Esophagus muscularis mucosa (tissue), 4 donors: ENCODE results near the gene PISD. TPM values are rescaled to one million over a fixed set of nuclear protein-coding genes. Genes with fewer than 3 reads are reported as not detected.

Experiments used
- DNase-seq: peaks from one replicate; pipeline ENCODE4 v3.0.0-alpha.2; 2017; ENCODE audit errors: extremely low spot score
- H3K27ac ChIP-seq, 4 donors: fragments of 200-600 bp; sonication (generic); replicated peaks in 1 of 4; 1 replicate in 3 of 4; 2 replicates in 1 of 4; pipeline ENCODE4 v1.5.1; 2016 to 2019; ENCODE audit warnings: mild to moderate bottlenecking in 1 of 4
- H3K27me3 ChIP-seq, 4 donors: fragments of 200-600 bp; sonication (generic); one replicate each; pipeline versions ENCODE4 v1.5.1 to v1.6.0; 2016 to 2019
- H3K36me3 ChIP-seq, 4 donors: fragments of 200-600 bp; sonication (generic); one replicate each; pipeline ENCODE4 v1.5.1; 2016 to 2019
- H3K4me1 ChIP-seq, 4 donors: fragments of 200-600 bp; sonication (generic); one replicate each; pipeline ENCODE4 v1.5.1; 2016 to 2019
- H3K4me3 ChIP-seq, 4 donors: fragments of 200-600 bp; sonication (generic); 1 replicate in 2 of 4; 2 replicates in 2 of 4; pipeline ENCODE4 v1.5.1; 2016 to 2019; ENCODE audit warnings: mild to moderate bottlenecking in 4 of 4, moderate library complexity in 1 of 4
- H3K9me3 ChIP-seq, 4 donors: fragments of 200-600 bp; sonication (generic); 1 replicate in 3 of 4; 2 replicates in 1 of 4; pipeline ENCODE4 v1.5.1; 2016 to 2019
- EP300 ChIP-seq: sonication (generic); formaldehyde crosslinking; IDR thresholded peaks from one replicate; pipeline ENCODE4 v1.6.1; 2017; ENCODE audit warnings: antibody characterized with exemption
- POLR2A ChIP-seq: fragments of 450-650 bp; IDR thresholded peaks from one replicate; pipeline ENCODE4 v1.6.1; 2017; ENCODE audit warnings: antibody characterized with exemption, moderate library complexity, mild to moderate bottlenecking, low read depth
- POLR2AphosphoS5 ChIP-seq, 2 donors: sonication (generic); formaldehyde crosslinking; IDR thresholded peaks; one replicate each; pipeline ENCODE4 v1.6.1; 2017; ENCODE audit warnings: antibody characterized with exemption in 2 of 2
- WGBS: methylation state at CpG from one replicate; pipeline ENCODE4 v1.1.5; 2018; 5-methylcytosine and 5-hydroxymethylcytosine counted together
- intact Hi-C: fragments of 100-400 bp; cut with DNase I; formaldehyde crosslinking; loops from one replicate; pipeline ENCODE4 v1.15.1; 2023
- total RNA-seq, 4 donors: library from RNA; depleted of rRNA; stranded (reverse); fragments of >200 nt; gene quantifications; one replicate each; pipeline versions ENCODE4 v1.1.0 to v1.2.1, GENCODE V29; 2016
- TF ChIP-seq, protein P1 (sequence below), 3 experiments: fragments of 200-600 bp in 2 of 3; fragments of 450-650 bp in 1 of 3; sonication (generic) in 2 of 3; IDR thresholded peaks; one replicate each; pipeline ENCODE4 v1.5.1; 2017 to 2019; ENCODE audit warnings: antibody characterized with exemption in 3 of 3, mild to moderate bottlenecking in 2 of 3, moderate library complexity in 1 of 3

PISD gene
- total RNA-seq, 4 donors from 2014 or later: 14.1 to 40.1 (median 26.2) TPM

DNA sequence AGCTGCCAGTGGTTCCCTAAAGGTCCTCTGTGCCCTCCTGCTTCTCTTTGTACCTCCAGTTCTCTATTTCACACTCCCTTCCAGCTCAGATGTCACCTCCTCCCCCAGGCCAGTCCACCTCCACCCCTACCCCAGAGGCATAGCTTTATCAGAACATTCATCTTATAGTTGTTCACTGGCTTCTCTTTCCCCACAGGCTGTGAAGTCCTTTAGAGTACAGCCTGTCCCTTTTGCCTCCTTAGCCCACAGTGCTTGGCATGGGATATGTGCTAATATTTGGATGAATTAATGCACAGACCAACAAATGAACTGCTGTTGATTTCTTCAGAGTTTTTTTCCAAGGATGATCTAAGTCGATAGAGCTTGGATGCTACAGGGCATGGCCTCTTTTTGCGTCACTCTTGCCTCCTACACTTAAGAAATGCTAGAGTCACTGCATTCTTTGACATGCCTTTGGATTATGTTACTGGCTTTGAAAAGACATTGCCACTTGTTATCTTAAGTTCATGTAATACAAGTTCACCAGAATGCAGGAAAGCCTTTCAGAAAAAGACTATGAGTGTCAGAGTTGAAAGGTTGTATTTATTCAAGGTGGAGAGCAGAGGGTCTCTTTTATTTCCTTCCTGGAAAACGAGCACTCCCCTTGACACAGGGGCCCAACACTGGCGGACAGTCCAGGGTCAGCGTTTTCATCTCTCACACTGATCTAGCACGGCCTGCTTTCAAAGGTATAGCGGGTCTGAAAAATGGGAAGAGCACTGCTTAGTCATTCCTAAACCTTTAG, 75.7 kb downstream of the PISD start:
- Histone ChIP-seq H3K27me3 (no peaks in the 10 kb centered on the region), H3K4me1 (no peaks in the 10 kb centered on the region), H3K4me3 (no peak overlapping the region), H3K36me3 (peaks cover 18 to 57% (median 30%) of the 10 kb centered on the region in 4 donors), H3K9me3 (no peaks in the 10 kb centered on the region), H3K27ac (no peak overlapping the region)
- no peak for TF ChIP-seq EP300
- no peak for TF ChIP-seq POLR2A
- TF ChIP-seq, protein P1, sequence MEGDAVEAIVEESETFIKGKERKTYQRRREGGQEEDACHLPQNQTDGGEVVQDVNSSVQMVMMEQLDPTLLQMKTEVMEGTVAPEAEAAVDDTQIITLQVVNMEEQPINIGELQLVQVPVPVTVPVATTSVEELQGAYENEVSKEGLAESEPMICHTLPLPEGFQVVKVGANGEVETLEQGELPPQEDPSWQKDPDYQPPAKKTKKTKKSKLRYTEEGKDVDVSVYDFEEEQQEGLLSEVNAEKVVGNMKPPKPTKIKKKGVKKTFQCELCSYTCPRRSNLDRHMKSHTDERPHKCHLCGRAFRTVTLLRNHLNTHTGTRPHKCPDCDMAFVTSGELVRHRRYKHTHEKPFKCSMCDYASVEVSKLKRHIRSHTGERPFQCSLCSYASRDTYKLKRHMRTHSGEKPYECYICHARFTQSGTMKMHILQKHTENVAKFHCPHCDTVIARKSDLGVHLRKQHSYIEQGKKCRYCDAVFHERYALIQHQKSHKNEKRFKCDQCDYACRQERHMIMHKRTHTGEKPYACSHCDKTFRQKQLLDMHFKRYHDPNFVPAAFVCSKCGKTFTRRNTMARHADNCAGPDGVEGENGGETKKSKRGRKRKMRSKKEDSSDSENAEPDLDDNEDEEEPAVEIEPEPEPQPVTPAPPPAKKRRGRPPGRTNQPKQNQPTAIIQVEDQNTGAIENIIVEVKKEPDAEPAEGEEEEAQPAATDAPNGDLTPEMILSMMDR (IDR thresholded peaks at IDR 0.05): no peak
- no peak for DNase-seq
- 85% methylated on average over 7 of the region's 7 CpGs for WGBS
- intact Hi-C loops: no loop called here

DNA sequence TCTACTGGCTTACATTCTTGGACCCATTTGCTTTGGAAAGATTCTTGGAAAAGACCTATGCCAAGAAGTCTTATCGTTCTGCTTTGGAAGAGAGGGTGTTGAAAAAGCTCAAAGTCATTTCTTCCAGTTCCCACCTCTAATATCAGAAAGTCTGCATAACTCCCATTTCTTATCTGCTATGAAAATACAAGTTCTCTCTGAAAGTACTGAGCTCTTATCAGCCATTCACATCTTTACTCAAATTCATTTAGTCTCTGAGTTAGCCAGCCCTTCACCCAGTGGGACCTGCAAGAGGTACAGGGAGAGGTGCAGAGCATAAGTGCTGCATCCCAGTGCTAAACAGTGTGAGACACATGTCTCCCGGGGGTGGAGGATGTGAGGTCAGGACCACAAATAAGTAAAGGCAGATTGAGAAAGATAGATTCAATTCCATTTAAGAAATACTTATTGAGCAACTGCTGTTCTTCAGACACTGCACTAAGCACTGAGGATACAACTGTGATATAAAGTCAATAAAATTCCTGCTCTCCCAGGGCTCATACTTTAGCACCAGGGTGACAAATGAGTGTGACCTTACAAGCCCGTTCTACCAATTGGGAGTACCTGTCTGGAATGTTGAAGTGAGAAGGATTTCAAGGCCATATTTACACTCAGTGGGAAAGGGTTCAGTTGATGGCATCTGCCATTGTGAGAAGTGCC, 76.7 kb downstream of the PISD start:
- Histone ChIP-seq H3K36me3 (peaks cover 18 to 66% (median 30%) of the 10 kb centered on the region in 4 donors), H3K9me3 (no peaks in the 10 kb centered on the region), H3K4me1 (no peaks in the 10 kb centered on the region), H3K27ac (no peak overlapping the region), H3K27me3 (no peaks in the 10 kb centered on the region), H3K4me3 (no peak overlapping the region)
- WGBS: 56% methylated on average over 3 of the region's 3 CpGs
- no peak for DNase-seq
- intact Hi-C loops: no loop called here
- TF ChIP-seq EP300 (no peak), POLR2A (no peak), POLR2AphosphoS5 (IDR thresholded peaks at IDR 0.05) (no peak)
- TF ChIP-seq, protein P1 (IDR thresholded peaks at IDR 0.05): no peak

DNA sequence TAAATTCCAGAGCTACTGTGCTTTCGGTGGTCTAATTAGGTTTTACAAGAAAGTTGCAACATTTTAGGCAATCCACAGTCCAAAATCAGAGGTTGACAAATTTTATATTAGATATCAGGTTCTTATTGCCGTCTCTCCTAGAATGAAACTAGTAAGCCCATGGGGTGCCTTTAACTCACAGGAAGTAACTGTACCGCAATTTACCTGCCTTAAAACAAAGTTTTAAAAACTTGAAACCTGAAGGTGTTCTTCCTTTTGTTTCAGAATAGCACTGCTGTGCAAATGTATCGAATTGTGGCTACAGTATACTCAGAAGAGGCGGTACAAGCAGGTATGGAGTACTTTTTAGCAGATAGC, 77.2 kb downstream of the PISD start:
- Histone ChIP-seq H3K27ac (no peak overlapping the region), H3K4me3 (no peak overlapping the region), H3K36me3 (peaks cover 18 to 66% (median 30%) of the 10 kb centered on the region in 4 donors), H3K9me3 (no peaks in the 10 kb centered on the region), H3K4me1 (no peaks in the 10 kb centered on the region), H3K27me3 (no peaks in the 10 kb centered on the region)
- intact Hi-C loops: no loop called here
- 91% methylated on average over 5 of the region's 5 CpGs for WGBS
- TF ChIP-seq POLR2AphosphoS5 (IDR thresholded peaks at IDR 0.05): no peak
- no peak for TF ChIP-seq EP300
- no peak for TF ChIP-seq POLR2A
- TF ChIP-seq, protein P1 (IDR thresholded peaks at IDR 0.05): no peak
- no peak for DNase-seq

- WGBS: 92% methylated on average over 3 of the region's 3 CpGs
- Histone ChIP-seq H3K36me3 (peaks cover 18 to 64% (median 29%) of the 10 kb centered on the region in 4 donors), H3K27ac (no peak overlapping the region), H3K9me3 (no peaks in the 10 kb centered on the region), H3K27me3 (no peaks in the 10 kb centered on the region), H3K4me3 (no peak overlapping the region), H3K4me1 (no peaks in the 10 kb centered on the region)
- TF ChIP-seq POLR2A (no peak), EP300 (no peak), POLR2AphosphoS5 (IDR thresholded peaks at IDR 0.05) (no peak)
- TF ChIP-seq, protein P1 (IDR thresholded peaks at IDR 0.05): no peak
- DNase-seq: no peak
- intact Hi-C loops: no loop called here
Measured at GRCh38 chr22:31583861-31584485, 78.0 kb downstream of the PISD start.
